HepG2 (cell line): ENCODE results near the gene ZNF20. TPM values are rescaled to one million over a fixed set of nuclear protein-coding genes. Genes with fewer than 3 reads are reported as not detected.

ENCODE experiments used
- ATAC-seq: fragments of 200-7000 bp; cut with Tn5 transposase; 3 replicates; pipeline ENCODE4 v1.9.1; 2020; ENCODE audit warnings: mild to moderate bottlenecking, moderate library complexity
- BruUV-seq: library from RNA; stranded (reverse); fragments of 400-500 nt; replicated peaks from 2 replicates; lab custom pipeline; 2021; lab: Mats Ljungman, UMichigan
- CTCF ChIA-PET: fragments of 300-600 bp; formaldehyde crosslinking; extraction: SDS; loops from one replicate; lab custom pipeline; 2021; ENCODE audit warnings: low total read pairs, inconsistent platforms, low intra/inter-chr PET ratio; lab: Yijun Ruan, JAX
- POLR2A ChIA-PET: fragments of 350-600 bp; sonication (Branson Sonifier 250); formaldehyde crosslinking; loops from one replicate; lab custom pipeline; 2020; ENCODE audit warnings: antibody characterized with exemption, inconsistent platforms; lab: Yijun Ruan, JAX
- DNase-seq: peaks from one replicate; pipeline ENCODE4 v3.0.0-alpha.2; 2015; ENCODE audit warnings: low spot score
- FAIRE-seq: peaks from 3 replicates; lab custom pipeline; 2011; peaks lifted over from hg19 to GRCh38; lab: Jason Lieb, UNC
- H2AFZ ChIP-seq: one replicate; pipeline ENCODE4 v1.6.1; 2011; ENCODE audit warnings: low read length, inconsistent platforms
- H3K27ac ChIP-seq: fragments of 300-600 bp; 3 replicates; pipeline ENCODE4 v1.8.0; 2011; ENCODE audit warnings: mixed run types, mild to moderate bottlenecking, mixed read lengths, low read length, inconsistent platforms; ENCODE audit not compliant: insufficient read depth; ENCODE audit errors: extremely low read length
- H3K27me3 ChIP-seq, 2 experiments: fragments of 200-600 bp in 1 of 2; 2 replicates in 1 of 2; 3 replicates in 1 of 2; pipeline versions ENCODE4 v1.6.0 to v1.8.0; 2011; ENCODE audit warnings: low read length in 2 of 2, mild to moderate bottlenecking in 2 of 2, moderate library complexity in 2 of 2, inconsistent platforms in 1 of 2; ENCODE audit not compliant: insufficient read depth in 2 of 2, control insufficient read depth in 1 of 2
- H3K36me3 ChIP-seq, 2 experiments: fragments of 200-600 bp in 1 of 2; replicated peaks in 1 of 2; 2 replicates in 1 of 2; 3 replicates in 1 of 2; pipeline versions ENCODE4 v1.5.1 to v1.8.0; 2011; ENCODE audit warnings: low read length in 2 of 2, inconsistent platforms in 1 of 2; ENCODE audit not compliant: insufficient read depth in 2 of 2, control insufficient read depth in 1 of 2
- H3K4me1 ChIP-seq: 2 replicates; pipeline ENCODE4 v1.5.1; 2012; ENCODE audit warnings: low read length, inconsistent platforms; ENCODE audit not compliant: insufficient read depth
- H3K4me2 ChIP-seq: 2 replicates; pipeline ENCODE4 v1.6.0; 2011; ENCODE audit warnings: low read depth, low read length, inconsistent platforms
- H3K4me3 ChIP-seq, 3 experiments: fragments of 200-600 bp in 1 of 3; sonication (generic), shearing (Covaris generic) in 1 of 3; replicated peaks in 1 of 3; 2 replicates each; pipeline ENCODE4 v1.5.1; 2011 to 2016; ENCODE audit warnings: low read length in 3 of 3, inconsistent platforms in 2 of 3, low read depth in 2 of 3, mild to moderate bottlenecking in 2 of 3, control low read depth in 1 of 3, mixed read lengths in 1 of 3; ENCODE audit not compliant: insufficient read depth in 1 of 3
- H3K79me2 ChIP-seq: one replicate; pipeline ENCODE4 v1.6.1; 2011; ENCODE audit warnings: low read length, inconsistent platforms; ENCODE audit not compliant: insufficient read depth
- H3K9ac ChIP-seq: 2 replicates; pipeline ENCODE4 v1.6.0; 2011; ENCODE audit warnings: mild to moderate bottlenecking, low read depth, low read length, inconsistent platforms; ENCODE audit not compliant: insufficient read depth
- H3K9me3 ChIP-seq: 2 replicates; pipeline ENCODE4 v1.5.1; 2012; ENCODE audit warnings: mild to moderate bottlenecking, low read length
- H4K20me1 ChIP-seq: 2 replicates; pipeline ENCODE4 v1.6.0; 2011; ENCODE audit warnings: inconsistent platforms, mild to moderate bottlenecking, low read length, moderate library complexity; ENCODE audit not compliant: insufficient read depth
- AKAP8 ChIP-seq: sonication (generic); formaldehyde crosslinking; IDR thresholded peaks from 2 replicates; pipeline ENCODE4 v1.5.1; 2020; ENCODE audit warnings: mild to moderate bottlenecking, missing genetic modification reagents
- ARNT ChIP-seq: fragments of 450-650 bp; IDR thresholded peaks from 2 replicates; pipeline ENCODE4 v1.6.1; 2017
- CHD4 ChIP-seq: fragments of 200-600 bp; sonication (generic); IDR thresholded peaks from 2 replicates; pipeline ENCODE4 v1.7.0; 2017; ENCODE audit warnings: mild to moderate bottlenecking, low read length, borderline replicate concordance
- HOXA9 ChIP-seq: sonication (generic); formaldehyde crosslinking; IDR thresholded peaks from 2 replicates; pipeline ENCODE4 v1.8.1; 2022; ENCODE audit warnings: missing genetic modification reagents, mild to moderate bottlenecking, moderate library complexity, borderline replicate concordance
- NR1H2 ChIP-seq: sonication (generic); formaldehyde crosslinking; IDR thresholded peaks from 2 replicates; pipeline ENCODE4 v1.8.1; 2022; ENCODE audit warnings: low read depth, missing genetic modification reagents, borderline replicate concordance
- NR2F6 ChIP-seq, 2 experiments: IDR thresholded peaks; 2 replicates each; pipeline ENCODE4 v1.6.1; 2016; ENCODE audit warnings: antibody characterized with exemption in 1 of 2, mild to moderate bottlenecking in 1 of 2
- PHF8 ChIP-seq: sonication (generic); formaldehyde crosslinking; IDR thresholded peaks from 2 replicates; pipeline ENCODE4 v1.5.0; 2020; ENCODE audit warnings: missing genetic modification reagents
- PLRG1 ChIP-seq: fragments of 450-650 bp; conservative IDR thresholded peaks from 2 replicates; pipeline ENCODE4 v1.6.1; 2016
- SIX1 ChIP-seq: sonication (generic); formaldehyde crosslinking; IDR thresholded peaks from 2 replicates; pipeline ENCODE4 v1.4.0; 2020; ENCODE audit warnings: missing genetic modification reagents, borderline replicate concordance
- SIX4 ChIP-seq: sonication (generic); formaldehyde crosslinking; IDR thresholded peaks from 2 replicates; pipeline ENCODE4 v1.4.0; 2020; ENCODE audit warnings: missing genetic modification reagents
- SSRP1 ChIP-seq: IDR thresholded peaks from 2 replicates; pipeline ENCODE4 v1.6.1; 2016; ENCODE audit warnings: control low read depth
- TCF7 ChIP-seq: sonication (generic); IDR thresholded peaks from 2 replicates; pipeline ENCODE4 v1.6.1; 2016; ENCODE audit warnings: antibody characterized with exemption, low read depth
- ZNF343 ChIP-seq: sonication (generic); formaldehyde crosslinking; IDR thresholded peaks from 2 replicates; pipeline ENCODE4 v1.4.0; 2020; ENCODE audit warnings: mild to moderate bottlenecking, missing genetic modification reagents
- ZNF441 ChIP-seq: sonication (generic); formaldehyde crosslinking; IDR thresholded peaks from 2 replicates; pipeline ENCODE4 v1.7.0; 2021; ENCODE audit warnings: missing genetic modification reagents, borderline replicate concordance
- ZNF557 ChIP-seq: sonication (generic); formaldehyde crosslinking; IDR thresholded peaks from 2 replicates; pipeline ENCODE4 v1.4.0; 2020; ENCODE audit warnings: missing genetic modification reagents
- ZNF569 ChIP-seq: sonication (generic); formaldehyde crosslinking; IDR thresholded peaks from 2 replicates; pipeline ENCODE4 v1.5.0; 2020; ENCODE audit warnings: mild to moderate bottlenecking, missing genetic modification reagents, moderate library complexity, borderline replicate concordance
- ZNF839 ChIP-seq: sonication (generic); formaldehyde crosslinking; IDR thresholded peaks from 2 replicates; pipeline ENCODE4 v1.4.0; 2020; ENCODE audit warnings: missing genetic modification reagents, mild to moderate bottlenecking, borderline replicate concordance
- ZSCAN30 ChIP-seq: sonication (generic); formaldehyde crosslinking; IDR thresholded peaks from 2 replicates; pipeline ENCODE4 v1.5.0; 2020; ENCODE audit warnings: mild to moderate bottlenecking, missing genetic modification reagents
- WGBS: methylation state at CpG from one replicate; pipeline ENCODE4 v1.1.6; 2017; ENCODE audit warnings: low lambda C conversion rate; 5-methylcytosine and 5-hydroxymethylcytosine counted together
- in situ Hi-C: cut with HindIII; loops from 2 replicates; pipeline ENCODE4 v1.10.0; 2017; ENCODE audit warnings: low pct_unique_long_range_greater_than_20kb; ENCODE audit not compliant: extremely low pct_ligation_motif_present
- intact Hi-C: fragments of 100-400 bp; cut with micrococcal nuclease; formaldehyde crosslinking; loops from one replicate; pipeline ENCODE4 v1.10.0; 2022; ENCODE audit not compliant: unreplicated experiment
- polyA plus RNA-seq, 8 experiments: library from polyadenylated mRNA; depleted of rRNA in 3 of 8; stranded (reverse) in 7 of 8; unstranded in 1 of 8; fragments of >200 nt; fragmentation: Illumina TruSeq in 4 of 8; extraction: Trizol in 4 of 8; gene quantifications; 2 replicates each; pipeline versions ENCODE4 v1.2.1 to v1.2.3, GENCODE V29; 2011 to 2016; ENCODE audit warnings: low read depth in 4 of 8, missing spikeins in 1 of 8, mixed read lengths in 1 of 8; ENCODE audit not compliant: insufficient read depth in 1 of 8
- total RNA-seq, 5 experiments: library from RNA; depleted of rRNA; stranded (reverse); fragments of >200 nt; fragmentation: Illumina TruSeq; extraction: Trizol; gene quantifications; 2 replicates each; pipeline ENCODE4 v1.2.3, GENCODE V29; 2016; ENCODE audit warnings: low read depth in 1 of 5
- TF ChIP-seq, protein P1 (sequence below): IDR thresholded peaks from 2 replicates; pipeline ENCODE4 v1.6.1; 2018; ENCODE audit warnings: missing genetic modification reagents
- TF ChIP-seq, protein P2 (sequence below): sonication (generic); formaldehyde crosslinking; IDR thresholded peaks from 2 replicates; pipeline ENCODE4 v1.5.1; 2020; ENCODE audit warnings: mild to moderate bottlenecking, missing genetic modification reagents, moderate library complexity

Gene ZNF20
- total and polyA plus RNA-seq, 2 of the 13 experiments (the other 11 are each of a cell fraction or from before 2014, with no cell fraction given) = 1.6 to 8.0 TPM

DNA sequence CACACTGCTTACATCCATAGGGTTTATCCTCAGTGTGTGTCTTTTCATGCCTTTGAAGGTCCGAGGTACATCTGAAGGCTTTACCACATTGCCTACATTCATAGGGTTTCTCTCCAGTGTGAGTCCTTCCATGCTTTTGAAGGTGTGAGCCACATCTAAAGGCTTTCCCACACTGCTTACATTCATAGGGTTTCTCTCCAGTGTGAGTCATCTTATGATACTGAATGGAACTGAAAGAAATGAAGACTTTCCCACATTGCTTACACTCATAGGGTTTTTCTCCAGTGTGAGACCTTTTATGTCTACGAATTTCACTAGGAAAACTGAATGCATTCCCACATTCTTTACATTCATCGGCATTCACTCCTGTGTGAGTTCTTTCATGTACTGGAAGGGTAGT, 7.1 kb downstream of the ZNF20 start:
- ATAC-seq = no peak
- H3K9me3 ChIP-seq = no peaks in the 10 kb centered on the region
- H3K27me3 ChIP-seq = no peaks in the 10 kb centered on the region
- DNase-seq = no peak
- peaks cover 4% of the 10 kb centered on the region for H3K79me2 ChIP-seq
- CTCF ChIA-PET = no interaction called here
- TF ChIP-seq NR2F6 (IDR thresholded peaks at IDR 0.05) (no peak), NR2F6 (CRISPR knock-in tag; IDR thresholded peaks at IDR 0.05) (no peak), TCF7 (no peak), AKAP8 (CRISPR knock-in tag) (no peak), ZSCAN30 (CRISPR knock-in tag) (no peak), SSRP1 (CRISPR knock-in tag) (no peak), ZNF343 (no peak), SIX1 (no peak), NR1H2 (CRISPR knock-in tag) (no peak), PLRG1 (no peak), ZNF839 (CRISPR knock-in tag) (no peak), ARNT (no peak), SIX4 (CRISPR knock-in tag) (no peak), ZNF569 (CRISPR knock-in tag) (no peak), CHD4 (no peak), ZNF557 (CRISPR knock-in tag) (no peak), PHF8 (no peak), HOXA9 (CRISPR knock-in tag) (no peak), ZNF441 (CRISPR knock-in tag) (no peak)
- TF ChIP-seq, protein P1, sequence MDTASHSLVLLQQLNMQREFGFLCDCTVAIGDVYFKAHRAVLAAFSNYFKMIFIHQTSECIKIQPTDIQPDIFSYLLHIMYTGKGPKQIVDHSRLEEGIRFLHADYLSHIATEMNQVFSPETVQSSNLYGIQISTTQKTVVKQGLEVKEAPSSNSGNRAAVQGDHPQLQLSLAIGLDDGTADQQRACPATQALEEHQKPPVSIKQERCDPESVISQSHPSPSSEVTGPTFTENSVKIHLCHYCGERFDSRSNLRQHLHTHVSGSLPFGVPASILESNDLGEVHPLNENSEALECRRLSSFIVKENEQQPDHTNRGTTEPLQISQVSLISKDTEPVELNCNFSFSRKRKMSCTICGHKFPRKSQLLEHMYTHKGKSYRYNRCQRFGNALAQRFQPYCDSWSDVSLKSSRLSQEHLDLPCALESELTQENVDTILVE = no peak
- TF ChIP-seq, protein P2, sequence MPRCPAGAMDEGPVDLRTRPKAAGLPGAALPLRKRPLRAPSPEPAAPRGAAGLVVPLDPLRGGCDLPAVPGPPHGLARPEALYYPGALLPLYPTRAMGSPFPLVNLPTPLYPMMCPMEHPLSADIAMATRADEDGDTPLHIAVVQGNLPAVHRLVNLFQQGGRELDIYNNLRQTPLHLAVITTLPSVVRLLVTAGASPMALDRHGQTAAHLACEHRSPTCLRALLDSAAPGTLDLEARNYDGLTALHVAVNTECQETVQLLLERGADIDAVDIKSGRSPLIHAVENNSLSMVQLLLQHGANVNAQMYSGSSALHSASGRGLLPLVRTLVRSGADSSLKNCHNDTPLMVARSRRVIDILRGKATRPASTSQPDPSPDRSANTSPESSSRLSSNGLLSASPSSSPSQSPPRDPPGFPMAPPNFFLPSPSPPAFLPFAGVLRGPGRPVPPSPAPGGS (CRISPR knock-in tag) = no peak
- POLR2A ChIA-PET = no interaction called here
- no TSS peak for BruUV-seq
- intact Hi-C loops = no loop called here
- no peak for FAIRE-seq
- 98% methylated on average over 3 of the region's 3 CpGs for WGBS
- no peak overlapping the region for H3K27ac ChIP-seq
- H3K9ac ChIP-seq = no peak overlapping the region
- in situ Hi-C loops = no loop called here
- H4K20me1 ChIP-seq = no peaks in the 10 kb centered on the region
- no peak overlapping the region for H3K4me2 ChIP-seq
- H3K4me3 ChIP-seq = no peak overlapping the region
- H3K4me1 ChIP-seq = peaks cover 5% of the 10 kb centered on the region
- no peak overlapping the region for H2AFZ ChIP-seq
- peaks cover 6 to 37% of the 10 kb centered on the region in 2 experiments for H3K36me3 ChIP-seq
